Measurements from ENCODE around the gene SLC39A11. TPM values are rescaled to one million over a fixed set of nuclear protein-coding genes. Genes with fewer than 3 reads are reported as not detected.
"Not testable (repeated sequence)": the region's sequence is repeated elsewhere in the genome, so short reads cannot be mapped to it uniquely, and the experiment has no call there.

SLC39A11 gene, protein sequence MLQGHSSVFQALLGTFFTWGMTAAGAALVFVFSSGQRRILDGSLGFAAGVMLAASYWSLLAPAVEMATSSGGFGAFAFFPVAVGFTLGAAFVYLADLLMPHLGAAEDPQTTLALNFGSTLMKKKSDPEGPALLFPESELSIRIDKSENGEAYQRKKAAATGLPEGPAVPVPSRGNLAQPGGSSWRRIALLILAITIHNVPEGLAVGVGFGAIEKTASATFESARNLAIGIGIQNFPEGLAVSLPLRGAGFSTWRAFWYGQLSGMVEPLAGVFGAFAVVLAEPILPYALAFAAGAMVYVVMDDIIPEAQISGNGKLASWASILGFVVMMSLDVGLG
- 10 to 100 TPM; 13.7 to 25.8 (median 16.2) TPM for polyA plus RNA-seq

DNA sequence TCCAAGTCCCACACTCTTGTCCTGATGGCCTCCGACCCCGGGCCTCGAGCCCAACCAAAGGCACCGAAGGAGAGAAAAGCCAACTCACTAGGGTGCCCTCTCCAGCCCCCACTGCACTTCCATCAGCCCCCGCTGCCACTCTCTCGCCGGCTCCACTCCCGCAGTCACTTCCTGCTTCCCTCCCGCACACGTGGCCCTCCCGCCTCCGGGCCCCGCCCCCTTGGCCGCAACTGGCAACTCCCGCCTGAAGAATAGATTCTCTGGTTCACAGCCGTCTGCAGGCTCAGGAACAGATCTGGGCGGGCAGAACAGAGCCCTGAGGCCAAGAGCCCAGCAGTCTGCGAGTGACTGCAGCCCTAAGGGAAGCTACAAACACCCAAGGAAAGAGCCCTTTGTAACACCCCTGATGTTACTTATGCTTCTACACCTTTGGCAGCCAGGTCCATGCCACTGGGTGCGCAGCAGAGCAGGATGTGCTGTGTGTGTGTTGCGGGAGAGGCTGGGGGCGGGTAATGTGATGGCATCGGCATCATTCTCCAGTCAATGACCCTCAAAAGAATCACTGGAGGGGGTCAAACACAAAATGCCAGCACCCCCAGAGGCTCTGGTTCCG, at the start of gene SLC39A11:
Gene SLC39A11 (minus strand): TSS at position 166 of the 613 bp plus-strand sequence. CDS start 3,924 bp downstream, outside the sequence.
- Mint-ChIP-seq H3K9me3 (no peaks in the 10 kb centered on the region), H3K27me3 (ENCODE audit: low read depth in 3 of 3) (peaks cover 4 to 11% (median 10%) of the 10 kb centered on the region in 3 donors), H3K4me3 (peak within 1 kb of the TSS; percentile 92 to 99 (median 97)), H3K36me3 (peaks cover 0 to 6% (median under 1%) of the 10 kb centered on the region in 3 donors), H3K27ac (peak within 1 kb of the TSS; percentile 69 to 94 (median 90)), H3K4me1 (peaks cover 39 to 47% of the 10 kb centered on the region in 2 donors)
- peak; percentile 86 to 90 (median 88) for DNase-seq

DNA sequence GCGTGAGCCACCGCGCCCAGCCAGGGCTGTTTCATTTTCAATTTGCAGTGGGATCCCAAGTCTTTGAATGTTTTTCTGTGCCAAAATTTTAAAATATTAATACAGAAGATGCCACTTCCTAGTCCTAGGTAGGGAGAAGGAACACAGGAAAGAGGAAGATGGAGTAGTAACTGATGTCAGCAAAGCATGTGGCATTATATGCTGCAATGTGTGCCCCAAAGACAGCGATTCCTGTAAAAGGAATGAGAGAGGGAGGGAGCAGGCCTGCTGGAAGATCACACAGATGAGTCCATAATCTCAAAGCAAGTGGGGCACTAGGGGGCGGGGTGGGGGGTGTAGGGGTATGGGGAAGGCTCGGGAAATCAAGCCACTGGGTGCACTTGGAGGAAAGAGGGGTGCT, 48.9 kb upstream of the SLC39A11 start:
- Mint-ChIP-seq H3K9me3 (peaks cover 0 to 15% (median 5%) of the 10 kb centered on the region in 6 donors), H3K4me1 (peaks cover 11 to 15% of the 10 kb centered on the region in 2 donors), H3K27ac (no peak overlapping the region), H3K36me3 (peaks cover 0 to 7% (median 7%) of the 10 kb centered on the region in 3 donors), H3K27me3 (ENCODE audit: low read depth in 3 of 3) (peaks cover 0 to 7% (median 2%) of the 10 kb centered on the region in 3 donors), H3K4me3 (no peak overlapping the region)
- DNase-seq, result no peak

DNA sequence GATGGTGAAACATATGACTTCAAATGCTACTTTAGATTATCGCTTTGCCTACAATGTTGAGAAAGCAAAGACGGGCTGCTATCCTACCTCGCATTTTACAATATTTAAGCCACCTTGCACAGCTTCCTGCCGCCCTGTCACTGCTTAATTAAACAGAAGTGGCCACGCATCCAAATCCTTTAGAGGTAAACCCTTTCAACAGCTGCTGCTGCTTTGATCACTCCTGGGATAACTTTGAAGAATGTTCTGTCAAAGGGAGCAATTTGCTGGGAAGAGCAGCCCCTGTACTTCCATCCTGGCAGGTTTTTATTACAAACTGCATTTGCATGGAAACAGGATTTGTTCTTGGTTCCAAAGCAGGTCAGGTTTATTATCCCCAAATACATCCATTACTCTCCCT, 48.1 kb upstream of the SLC39A11 start:
- no peak overlapping the region for H3K4me3 Mint-ChIP-seq

DNA sequence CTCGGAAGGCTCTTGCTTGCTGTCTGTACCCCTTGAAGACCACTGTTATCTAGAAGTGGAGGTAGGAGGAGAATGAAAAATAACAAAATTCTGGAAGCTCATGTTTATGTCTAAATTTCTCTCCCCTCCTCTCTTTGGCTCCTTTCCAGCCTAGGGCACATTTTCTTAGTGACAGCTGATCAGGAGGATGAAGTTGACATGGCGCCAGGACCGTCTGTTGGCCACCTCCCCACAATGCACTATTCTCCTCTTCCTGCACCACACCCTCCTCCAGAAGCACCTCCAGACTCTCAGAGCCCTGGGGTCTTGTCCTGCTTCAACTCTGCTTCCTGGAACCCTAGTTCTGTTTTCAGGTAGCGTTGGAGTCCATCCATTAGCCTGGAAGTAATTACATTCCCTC, 46.8 kb upstream of the SLC39A11 start:
- H3K27ac Mint-ChIP-seq, result no peak overlapping the region
- H3K4me3 Mint-ChIP-seq, result no peak overlapping the region
- no peak for DNase-seq
- H3K27me3 Mint-ChIP-seq (ENCODE audit: low read depth in 3 of 3), result peaks cover 0 to 5% (median 0%) of the 10 kb centered on the region in 3 donors
- H3K4me1 Mint-ChIP-seq, result peaks cover 11 to 15% of the 10 kb centered on the region in 2 donors
- no peaks in the 10 kb centered on the region for H3K9me3 Mint-ChIP-seq
- H3K36me3 Mint-ChIP-seq, result no peaks in the 10 kb centered on the region

More for the DNA sequence above, 48.1 kb upstream of the SLC39A11 start:
- Mint-ChIP-seq H3K9me3 (peaks cover 0 to 9% (median 2%) of the 10 kb centered on the region in 6 donors), H3K27me3 (ENCODE audit: low read depth in 3 of 3) (peaks cover 0 to 5% (median 2%) of the 10 kb centered on the region in 3 donors), H3K27ac (no peak overlapping the region), H3K36me3 (peaks cover 0 to 2% (median 2%) of the 10 kb centered on the region in 3 donors), H3K4me1 (peaks cover 11 to 15% of the 10 kb centered on the region in 2 donors)
- DNase-seq, result no peak

DNA sequence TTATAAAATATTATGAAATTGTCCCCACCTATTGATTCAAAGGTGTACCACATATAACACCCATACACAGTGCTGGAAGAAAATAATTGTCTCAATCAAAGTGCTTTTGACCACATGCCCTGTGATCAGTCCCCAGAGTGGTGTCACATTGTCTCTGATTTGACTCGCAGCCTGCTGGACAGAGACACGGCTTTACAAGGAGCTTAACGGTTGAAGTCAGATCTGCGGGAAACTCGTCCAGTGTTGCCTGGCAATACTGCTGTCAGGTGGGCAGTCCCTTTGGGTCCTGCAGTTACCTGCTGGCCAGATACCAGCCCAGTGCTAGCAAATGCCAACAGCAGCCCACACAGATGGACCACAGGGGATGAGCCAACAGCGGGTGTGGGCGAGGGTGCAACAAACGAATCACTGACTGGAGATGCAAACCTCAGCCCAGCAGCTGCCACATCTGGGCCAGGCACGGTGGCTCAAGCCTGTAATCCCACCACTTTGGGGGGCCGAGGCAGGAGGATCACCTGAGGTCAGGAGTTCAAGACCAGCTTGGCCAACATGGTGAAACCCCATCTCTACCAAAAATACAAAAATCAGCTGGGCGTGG, 46.2 kb upstream of the SLC39A11 start:
- H3K27ac Mint-ChIP-seq, result no peak overlapping the region
- H3K36me3 Mint-ChIP-seq, result no peaks in the 10 kb centered on the region
- peaks cover 0 to 5% (median 0%) of the 10 kb centered on the region in 3 donors for H3K27me3 Mint-ChIP-seq (ENCODE audit: low read depth in 3 of 3)
- no peaks in the 10 kb centered on the region for H3K9me3 Mint-ChIP-seq
- no peak overlapping the region for H3K4me3 Mint-ChIP-seq
- peaks cover 11% of the 10 kb centered on the region in 2 donors for H3K4me1 Mint-ChIP-seq
- DNase-seq, result no peak

GRCh38 chr17:73137376-73137775, 44.9 kb upstream of the SLC39A11 start:
- DNase-seq, result no peak
- no peaks in the 10 kb centered on the region for H3K9me3 Mint-ChIP-seq
- no peaks in the 10 kb centered on the region for H3K4me1 Mint-ChIP-seq
- H3K36me3 Mint-ChIP-seq, result no peaks in the 10 kb centered on the region
- peaks cover 0 to 5% (median 0%) of the 10 kb centered on the region in 3 donors for H3K27me3 Mint-ChIP-seq (ENCODE audit: low read depth in 3 of 3)
- no peak overlapping the region for H3K27ac Mint-ChIP-seq
- no peak overlapping the region for H3K4me3 Mint-ChIP-seq

DNA sequence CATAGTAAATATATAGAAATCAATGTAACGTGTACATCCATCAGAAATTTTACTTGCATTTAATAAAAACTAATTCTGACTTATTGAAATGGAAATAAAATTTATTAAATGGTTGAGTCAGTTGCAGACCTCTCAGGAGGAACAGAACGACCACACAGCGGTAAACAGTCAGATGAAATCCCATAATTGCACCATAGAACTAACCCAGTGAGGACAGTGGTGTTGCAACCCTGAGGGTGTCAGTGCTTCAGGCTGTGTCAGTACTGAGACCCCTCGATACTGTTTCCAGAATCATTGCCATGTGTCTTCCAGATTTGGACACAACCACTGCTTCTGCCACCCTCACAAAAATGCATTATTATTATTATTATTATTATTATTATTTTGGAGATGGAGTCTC, 43.3 kb upstream of the SLC39A11 start:
- Mint-ChIP-seq H3K4me1 (no peaks in the 10 kb centered on the region), H3K27ac (no peak overlapping the region), H3K36me3 (no peaks in the 10 kb centered on the region), H3K9me3 (no peaks in the 10 kb centered on the region), H3K4me3 (no peak overlapping the region), H3K27me3 (ENCODE audit: low read depth in 3 of 3) (peaks cover 0 to 5% (median 0%) of the 10 kb centered on the region in 3 donors)
- no peak for DNase-seq

GRCh38 chr17:73133911-73134649, 41.6 kb upstream of the SLC39A11 start:
- H3K4me1 Mint-ChIP-seq, result no peaks in the 10 kb centered on the region
- no peak for DNase-seq
- H3K4me3 Mint-ChIP-seq, result no peak overlapping the region
- no peak overlapping the region for H3K27ac Mint-ChIP-seq
- H3K36me3 Mint-ChIP-seq, result no peaks in the 10 kb centered on the region
- no peaks in the 10 kb centered on the region for H3K9me3 Mint-ChIP-seq
- no peaks in the 10 kb centered on the region for H3K27me3 Mint-ChIP-seq (ENCODE audit: low read depth in 3 of 3)

DNA sequence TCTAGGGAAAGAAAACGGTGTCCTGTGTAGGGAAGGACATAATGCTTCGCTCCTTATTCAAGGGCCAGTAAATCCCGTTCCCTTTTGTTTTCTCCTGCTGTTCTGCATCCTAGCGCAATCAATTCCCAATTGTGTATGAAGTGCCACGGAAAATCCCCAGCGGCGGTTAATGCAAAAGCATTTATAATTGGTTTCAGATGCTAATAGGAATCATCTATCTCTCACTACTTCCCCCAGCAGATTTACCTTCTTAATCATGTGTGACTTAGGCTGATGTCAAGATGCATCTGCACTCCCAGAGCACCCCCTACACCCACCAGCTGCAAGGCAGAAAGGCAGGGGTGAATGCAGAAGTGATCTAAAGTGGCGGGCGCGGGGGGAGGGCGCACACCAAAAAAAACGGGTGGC, 39.6 kb upstream of the SLC39A11 start:
- Mint-ChIP-seq H3K4me1 (no peaks in the 10 kb centered on the region), H3K9me3 (no peaks in the 10 kb centered on the region), H3K4me3 (no peak overlapping the region), H3K27me3 (ENCODE audit: low read depth in 3 of 3) (no peaks in the 10 kb centered on the region), H3K27ac (no peak overlapping the region), H3K36me3 (no peaks in the 10 kb centered on the region)
- no peak for DNase-seq

DNA sequence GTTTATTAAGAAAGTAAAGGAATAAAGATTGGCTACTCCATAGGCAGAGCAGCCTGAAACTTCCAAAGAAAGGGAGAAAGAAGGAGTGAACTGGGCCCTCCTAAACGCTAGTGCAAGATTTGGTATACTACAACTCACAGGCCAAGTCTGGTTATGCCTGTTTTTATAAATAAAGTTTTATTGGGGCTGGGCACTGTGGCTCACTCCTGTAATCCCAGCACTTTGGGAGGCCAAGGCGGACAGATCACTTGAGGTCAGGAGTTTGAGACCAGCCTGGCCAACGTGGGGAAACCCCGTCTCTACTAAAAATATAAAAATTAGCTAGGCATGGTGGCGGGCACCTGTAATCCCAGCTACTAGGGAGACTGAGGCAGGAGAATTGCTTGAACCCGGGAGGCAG, 39.0 kb upstream of the SLC39A11 start:
- H3K4me1 Mint-ChIP-seq; DNase-seq; H3K27me3 Mint-ChIP-seq (ENCODE audit: low read depth in 3 of 3); H3K4me3 Mint-ChIP-seq; H3K36me3 Mint-ChIP-seq; H3K27ac Mint-ChIP-seq; H3K9me3 Mint-ChIP-seq: not testable (repeated sequence)

- Mint-ChIP-seq H3K4me1 (no peaks in the 10 kb centered on the region), H3K27me3 (ENCODE audit: low read depth in 3 of 3) (peaks cover 0 to 3% (median 0%) of the 10 kb centered on the region in 3 donors), H3K9me3 (no peaks in the 10 kb centered on the region), H3K4me3 (no peak overlapping the region), H3K36me3 (no peaks in the 10 kb centered on the region), H3K27ac (no peak overlapping the region)
- no peak for DNase-seq
These were observed 38.5 kb upstream of the SLC39A11 start for GRCh38 chr17:73130977-73131376.

- no peaks in the 10 kb centered on the region for H3K4me1 Mint-ChIP-seq
- DNase-seq, result no peak
- no peak overlapping the region for H3K27ac Mint-ChIP-seq
- no peak overlapping the region for H3K4me3 Mint-ChIP-seq
- H3K36me3 Mint-ChIP-seq, result no peaks in the 10 kb centered on the region
- peaks cover 0 to 3% (median 0%) of the 10 kb centered on the region in 3 donors for H3K27me3 Mint-ChIP-seq (ENCODE audit: low read depth in 3 of 3)
- H3K9me3 Mint-ChIP-seq, result no peaks in the 10 kb centered on the region
These were observed 36.0 kb upstream of the SLC39A11 start for GRCh38 chr17:73128496-73128895.

DNA sequence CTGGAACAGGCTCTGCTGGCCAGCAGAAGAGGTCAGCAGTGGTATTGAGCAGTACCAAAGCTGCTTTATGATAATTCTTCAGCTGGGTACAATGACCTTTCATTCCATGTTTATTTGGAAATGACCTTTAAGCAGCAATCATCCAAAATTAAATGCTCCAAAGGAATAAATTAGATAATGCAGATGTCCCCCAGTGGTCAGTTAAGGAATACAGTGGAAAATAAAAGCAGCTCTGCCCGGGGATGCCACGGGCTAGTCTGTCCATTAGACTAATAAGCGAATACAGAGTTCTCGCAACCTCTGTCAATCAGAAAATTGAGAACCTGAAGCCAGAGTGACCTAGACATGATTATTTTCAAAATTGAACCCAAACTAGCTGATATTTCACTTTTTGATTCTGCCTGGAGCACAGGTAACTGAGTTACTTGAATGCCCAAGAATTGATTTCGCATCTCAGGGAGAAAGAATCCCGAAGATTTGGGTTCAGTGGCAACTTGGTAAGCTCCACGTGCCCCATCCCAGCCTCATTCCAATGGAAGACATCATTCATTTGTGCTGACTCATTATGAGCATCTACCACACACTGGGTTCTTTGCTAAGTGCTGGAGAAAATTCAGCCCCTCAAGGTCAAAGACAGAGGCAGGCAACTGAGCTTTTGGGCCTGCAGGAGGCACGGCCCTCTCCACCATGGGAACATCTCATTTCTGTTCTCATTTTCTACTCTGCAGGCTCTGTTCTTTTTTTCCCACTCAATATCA, 34.4 kb upstream of the SLC39A11 start:
- Mint-ChIP-seq H3K4me1 (no peaks in the 10 kb centered on the region), H3K27me3 (ENCODE audit: low read depth in 3 of 3) (peaks cover 0 to 3% (median 0%) of the 10 kb centered on the region in 3 donors), H3K36me3 (no peaks in the 10 kb centered on the region), H3K9me3 (no peaks in the 10 kb centered on the region), H3K27ac (no peak overlapping the region), H3K4me3 (no peak overlapping the region)
- no peak for DNase-seq
